ENCODE results near the gene ERBB3.

Gene ERBB3

GRCh38 chr12:56080556-56081138 lies 682 bp downstream of the ERBB3 start:
- no peak for DNase-seq

DNA sequence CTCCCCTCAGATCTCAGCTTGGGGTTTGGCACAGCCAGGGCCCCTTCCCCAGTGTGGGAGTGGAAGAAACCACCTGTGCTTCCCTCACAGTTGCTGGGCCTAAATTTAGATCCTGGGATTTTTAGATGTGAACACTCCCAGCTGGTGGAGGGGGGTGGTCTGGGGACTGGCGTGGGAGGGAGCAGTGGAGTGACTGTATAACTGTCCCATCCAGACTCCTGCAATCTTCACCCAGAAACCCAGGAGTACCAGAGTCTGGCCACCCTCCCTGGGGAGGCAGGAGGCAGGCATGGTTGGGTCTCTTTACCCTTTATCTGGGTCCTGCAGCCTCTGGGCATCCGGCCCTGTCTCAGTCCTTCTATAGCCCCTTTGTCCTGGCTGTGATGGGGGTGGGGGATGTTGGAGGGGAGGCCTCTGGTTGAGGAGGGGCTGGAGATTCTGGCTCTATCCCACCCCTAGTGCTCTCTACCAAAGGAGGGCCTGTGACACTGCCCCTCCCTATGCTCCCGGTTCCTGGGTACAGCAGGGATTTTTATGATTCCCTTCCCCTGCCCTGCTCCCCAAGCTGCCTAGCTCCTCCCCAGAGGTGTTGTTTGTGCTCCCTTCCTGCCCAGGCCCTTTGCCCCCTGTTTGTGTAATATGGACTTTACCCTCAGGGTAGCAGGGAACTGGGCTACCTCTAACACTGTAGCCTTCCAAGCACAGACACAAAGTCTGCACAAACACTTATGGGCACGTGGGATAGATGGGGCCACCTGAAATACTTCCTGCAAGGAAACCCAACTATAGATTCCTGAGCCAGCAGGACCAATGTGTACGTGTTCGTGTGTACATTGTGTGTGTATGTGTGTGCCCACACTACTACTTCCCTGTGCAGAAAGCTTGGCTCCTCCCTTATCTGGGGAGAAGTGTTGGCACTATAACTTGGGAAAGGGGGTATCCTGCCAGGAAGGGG lies 1.7 kb downstream of the ERBB3 start:
- no peak for DNase-seq

DNA sequence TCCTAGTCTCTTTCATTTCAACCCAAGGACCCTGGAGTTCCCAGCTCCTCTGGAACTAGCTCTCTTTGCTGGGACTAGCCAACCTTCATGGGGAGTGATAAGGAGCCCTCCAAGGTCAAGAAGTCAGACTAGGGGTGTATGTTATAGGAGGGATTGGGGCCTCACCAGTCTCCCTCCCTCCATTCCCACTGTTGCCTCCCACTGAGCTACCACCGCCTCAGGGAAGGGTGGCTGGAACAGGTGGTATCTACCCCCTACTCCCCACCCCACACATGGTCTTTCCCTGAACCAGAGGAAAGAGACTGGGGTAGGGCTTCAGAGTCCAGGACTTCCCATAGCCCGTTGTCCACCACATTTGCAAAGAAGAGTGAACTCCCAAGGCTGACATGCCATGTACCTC lies 2.4 kb downstream of the ERBB3 start:
- DNase-seq = no peak

DNA sequence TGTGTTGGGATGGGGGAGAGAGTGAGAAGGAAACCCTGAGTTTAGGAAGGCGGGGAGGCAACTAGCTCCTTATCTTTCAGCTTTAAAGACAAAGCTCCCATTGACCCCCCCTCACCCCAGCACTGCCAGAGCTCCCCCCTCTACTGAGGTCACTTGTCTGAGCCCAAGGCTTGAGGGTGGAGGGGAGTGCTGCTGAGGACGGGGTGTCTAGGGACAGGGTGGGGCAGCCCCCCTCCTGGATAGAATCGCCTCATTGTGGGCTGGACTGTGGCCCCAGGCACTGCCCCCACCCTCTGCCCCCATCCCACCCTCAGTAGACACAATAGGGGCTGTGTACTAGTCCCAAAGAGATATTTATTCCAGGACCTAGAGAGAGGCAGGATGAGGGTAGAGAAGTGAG lies 3.0 kb downstream of the ERBB3 start:
- DNase-seq = no peak

DNA sequence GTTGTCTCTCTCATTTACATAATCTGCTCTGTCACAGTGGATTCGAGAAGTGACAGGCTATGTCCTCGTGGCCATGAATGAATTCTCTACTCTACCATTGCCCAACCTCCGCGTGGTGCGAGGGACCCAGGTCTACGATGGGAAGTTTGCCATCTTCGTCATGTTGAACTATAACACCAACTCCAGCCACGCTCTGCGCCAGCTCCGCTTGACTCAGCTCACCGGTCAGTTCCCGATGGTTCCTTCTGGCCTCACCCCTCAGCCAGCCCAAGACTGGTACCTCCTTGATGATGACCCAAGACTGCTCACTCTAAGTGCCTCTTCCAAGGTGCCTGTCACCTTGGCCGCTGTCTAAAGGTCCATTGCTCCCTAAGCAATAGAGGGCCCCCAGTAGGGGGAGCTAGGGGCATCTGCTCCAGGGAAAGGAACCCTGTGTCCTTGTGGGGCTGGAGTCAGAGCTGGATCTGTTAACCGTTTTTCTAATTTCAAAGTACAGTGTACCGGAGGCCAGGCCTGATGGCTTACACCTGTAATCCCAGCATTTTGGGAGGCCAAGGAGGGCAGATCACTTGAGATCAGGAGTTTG lies 5.1 kb downstream of the ERBB3 start:
- DNase-seq = peak; percentile 46

DNA sequence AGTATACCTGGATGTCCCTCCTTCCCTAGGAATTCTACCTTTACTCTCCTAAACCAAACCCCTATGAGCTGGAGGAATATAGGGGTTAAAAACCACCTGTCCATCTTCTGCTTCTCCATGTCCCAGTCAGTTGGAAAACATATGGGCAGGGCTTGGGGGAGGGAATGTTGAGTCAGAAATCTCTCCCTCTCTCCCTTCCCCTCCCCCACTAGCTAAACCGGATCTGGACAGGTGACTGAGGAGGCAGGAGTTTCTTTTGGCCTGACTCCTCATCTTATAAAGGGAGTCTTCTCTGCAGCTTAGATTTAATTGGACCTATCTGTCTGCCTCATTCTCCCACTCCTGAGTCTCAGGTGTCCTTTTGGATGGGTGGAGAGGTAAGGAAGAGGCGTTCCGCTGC lies 6.1 kb downstream of the ERBB3 start:
- DNase-seq = no peak

DNA sequence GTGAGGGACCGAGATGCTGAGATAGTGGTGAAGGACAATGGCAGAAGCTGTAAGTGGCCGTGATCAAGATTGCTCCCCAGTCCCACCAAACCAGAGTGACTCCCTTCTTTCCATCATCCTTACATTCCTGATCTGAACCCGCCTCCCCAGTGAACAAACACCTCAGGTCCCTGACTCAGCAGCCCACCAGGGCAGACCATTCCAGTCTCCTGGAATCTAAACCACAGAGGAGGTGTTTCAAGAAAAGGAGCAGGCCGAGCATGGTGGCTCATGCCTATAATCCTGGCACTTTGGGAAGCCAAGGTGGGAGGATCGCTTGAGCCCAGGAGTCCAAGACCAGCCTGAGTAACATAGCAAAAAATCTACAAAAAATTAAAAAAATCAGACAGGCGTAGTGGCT lies 6.6 kb downstream of the ERBB3 start:
- DNase-seq = no peak

DNA sequence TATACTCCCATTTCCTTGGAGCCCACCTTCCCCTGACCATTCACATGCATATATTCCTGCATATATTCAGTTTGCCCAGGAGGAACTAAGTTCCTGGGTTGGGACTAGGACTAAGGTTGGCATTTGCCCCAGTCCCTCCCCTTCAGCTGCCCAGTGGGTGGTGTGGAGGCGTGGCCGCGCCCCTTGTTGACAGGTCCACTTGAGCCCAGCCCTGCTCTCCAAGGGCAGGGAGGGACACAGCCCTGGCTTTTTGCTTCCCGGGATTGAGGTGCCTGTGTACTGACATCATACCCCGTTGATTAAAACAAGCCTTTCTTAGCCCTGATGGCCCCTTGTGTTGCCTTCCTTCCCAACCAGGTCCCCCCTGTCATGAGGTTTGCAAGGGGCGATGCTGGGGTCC lies 7.3 kb downstream of the ERBB3 start:
- DNase-seq = no peak

DNA sequence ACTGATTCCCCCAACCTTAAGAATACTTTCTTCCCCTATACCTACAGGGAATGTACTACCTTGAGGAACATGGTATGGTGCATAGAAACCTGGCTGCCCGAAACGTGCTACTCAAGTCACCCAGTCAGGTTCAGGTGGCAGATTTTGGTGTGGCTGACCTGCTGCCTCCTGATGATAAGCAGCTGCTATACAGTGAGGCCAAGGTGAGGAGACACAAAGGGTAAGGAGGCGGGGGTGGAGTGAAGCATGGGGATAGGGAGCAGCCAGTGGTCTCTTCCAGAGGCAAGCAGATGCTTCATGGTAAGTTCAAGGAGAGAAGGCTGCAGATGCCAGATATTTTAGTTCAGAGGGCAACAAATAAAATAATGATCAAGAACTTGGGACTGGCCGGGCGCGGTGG lies 17.8 kb downstream of the ERBB3 start:
- no peak for DNase-seq

DNA sequence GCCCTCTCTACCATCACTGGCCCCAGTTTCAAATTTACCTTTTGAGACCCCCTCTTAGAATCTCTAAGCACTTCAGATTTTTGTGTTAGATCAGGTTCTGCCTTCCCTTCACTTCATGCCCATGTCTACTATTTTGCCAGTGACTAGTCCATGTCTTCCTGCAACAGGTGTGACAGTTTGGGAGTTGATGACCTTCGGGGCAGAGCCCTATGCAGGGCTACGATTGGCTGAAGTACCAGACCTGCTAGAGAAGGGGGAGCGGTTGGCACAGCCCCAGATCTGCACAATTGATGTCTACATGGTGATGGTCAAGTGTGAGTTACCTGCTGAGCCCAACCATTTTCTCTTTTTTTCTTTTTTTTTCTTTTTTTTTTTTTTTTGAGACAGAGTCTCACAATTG lies 18.6 kb downstream of the ERBB3 start:
- DNase-seq = no peak

GRCh38 chr12:56099787-56100186 lies 19.8 kb downstream of the ERBB3 start:
- DNase-seq = no peak

GRCh38 chr12:56101045-56101444 lies 21.1 kb downstream of the ERBB3 start:
- no peak for DNase-seq

GRCh38 chr12:56102683-56103065 lies 22.7 kb downstream of the ERBB3 start:
- DNase-seq = no peak

DNA sequence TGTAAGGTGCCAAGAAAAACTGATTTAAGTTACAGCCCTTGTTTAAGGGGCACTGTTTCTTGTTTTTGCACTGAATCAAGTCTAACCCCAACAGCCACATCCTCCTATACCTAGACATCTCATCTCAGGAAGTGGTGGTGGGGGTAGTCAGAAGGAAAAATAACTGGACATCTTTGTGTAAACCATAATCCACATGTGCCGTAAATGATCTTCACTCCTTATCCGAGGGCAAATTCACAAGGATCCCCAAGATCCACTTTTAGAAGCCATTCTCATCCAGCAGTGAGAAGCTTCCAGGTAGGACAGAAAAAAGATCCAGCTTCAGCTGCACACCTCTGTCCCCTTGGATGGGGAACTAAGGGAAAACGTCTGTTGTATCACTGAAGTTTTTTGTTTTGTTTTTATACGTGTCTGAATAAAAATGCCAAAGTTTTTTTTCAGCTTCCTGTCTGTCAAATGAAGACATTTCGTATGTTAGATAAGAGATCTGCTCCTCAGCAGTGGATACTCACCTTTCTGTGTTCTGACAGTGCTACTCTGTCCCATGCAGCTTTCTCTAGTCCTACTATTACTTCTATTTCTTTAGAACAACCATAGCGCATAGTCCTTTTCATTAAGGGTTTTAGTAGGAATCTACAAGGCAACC lies 23.2 kb downstream of the ERBB3 start:
- DNase-seq = no peak

DNA sequence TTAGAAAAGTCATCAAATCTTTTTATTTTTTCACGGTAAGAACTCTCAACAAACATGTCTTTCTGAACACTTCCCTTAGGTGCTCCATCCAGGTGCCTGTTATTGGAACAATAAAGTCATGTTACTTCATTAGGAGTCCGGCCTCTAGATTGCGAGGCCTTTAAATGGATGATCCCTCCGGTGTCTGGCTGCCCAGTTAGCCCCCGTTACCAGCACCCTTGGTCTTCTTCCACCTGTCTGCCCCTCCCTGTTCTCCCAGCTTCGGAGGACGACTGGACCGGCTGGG lies 23.8 kb downstream of the ERBB3 start:
- no peak for DNase-seq

DNA sequence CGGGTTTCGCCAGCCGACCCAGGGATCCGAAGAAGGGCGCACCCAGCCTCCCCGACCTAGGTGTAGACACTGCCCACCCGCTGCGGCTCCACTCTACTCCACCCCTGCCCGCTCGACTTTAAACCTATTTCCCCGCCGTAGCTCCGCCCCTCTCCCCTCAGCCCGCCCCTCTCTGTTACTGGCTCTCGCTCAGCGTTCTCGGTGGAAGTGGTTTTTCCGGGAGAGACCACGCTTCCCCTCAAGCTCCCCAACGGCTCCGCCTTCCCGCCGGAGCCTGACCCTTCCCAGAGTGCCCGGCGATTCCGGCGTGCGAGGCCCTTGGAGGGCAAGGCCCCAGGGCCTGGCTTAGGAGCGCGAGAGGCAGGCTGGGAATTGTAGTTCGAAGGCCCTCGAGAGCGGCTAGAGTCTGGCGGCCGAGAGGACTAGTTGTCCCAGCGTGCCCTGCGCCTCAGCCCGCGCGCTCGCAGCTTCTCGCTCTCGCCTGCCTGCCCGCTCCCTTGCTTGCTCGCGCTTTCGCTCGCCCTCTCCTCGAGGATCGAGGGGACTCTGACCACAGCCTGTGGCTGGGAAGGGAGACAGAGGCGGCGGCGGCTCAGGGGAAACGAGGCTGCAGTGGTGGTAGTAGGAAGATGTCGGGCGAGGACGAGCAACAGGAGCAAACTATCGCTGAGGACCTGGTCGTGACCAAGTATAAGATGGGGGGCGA lies 24.3 kb downstream of the ERBB3 start, which contains the start of gene PA2G4:
Gene PA2G4, plus strand, starts transcription at position 451 of the 706 bp plus-strand sequence. Its CDS starts 179 bp downstream, at position 630.
- peak; percentile 100 for DNase-seq

GRCh38 chr12:56104815-56105608 lies 25.0 kb downstream of the ERBB3 start:
- DNase-seq = no peak

- DNase-seq = no peak
Observed at GRCh38 chr12:56105609-56105902, 25.6 kb downstream of the ERBB3 start.

DNA sequence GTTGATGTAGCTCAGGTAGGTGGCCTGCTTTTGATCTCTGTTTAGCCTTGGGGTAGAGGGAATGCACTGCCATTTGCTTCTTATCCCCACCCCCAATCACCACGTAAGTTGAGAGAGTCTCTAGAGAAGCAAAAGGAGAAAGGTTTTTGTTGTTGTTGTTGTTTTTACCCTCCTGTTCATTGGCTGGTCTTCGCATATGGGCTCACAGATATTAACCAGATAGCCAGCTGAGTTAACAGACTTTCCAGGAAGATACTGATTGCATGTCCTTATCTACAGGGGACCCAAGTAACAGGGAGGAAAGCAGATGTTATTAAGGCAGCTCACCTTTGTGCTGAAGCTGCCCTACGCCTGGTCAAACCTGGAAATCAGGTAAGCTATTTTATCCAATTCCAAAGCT lies 27.3 kb downstream of the ERBB3 start:
- no peak for DNase-seq

- no peak for DNase-seq
Observed at GRCh38 chr12:56110571-56110970, 30.6 kb downstream of the ERBB3 start.

- DNase-seq = no peak
Observed at GRCh38 chr12:56114084-56114483, 34.1 kb downstream of the ERBB3 start.

DNA sequence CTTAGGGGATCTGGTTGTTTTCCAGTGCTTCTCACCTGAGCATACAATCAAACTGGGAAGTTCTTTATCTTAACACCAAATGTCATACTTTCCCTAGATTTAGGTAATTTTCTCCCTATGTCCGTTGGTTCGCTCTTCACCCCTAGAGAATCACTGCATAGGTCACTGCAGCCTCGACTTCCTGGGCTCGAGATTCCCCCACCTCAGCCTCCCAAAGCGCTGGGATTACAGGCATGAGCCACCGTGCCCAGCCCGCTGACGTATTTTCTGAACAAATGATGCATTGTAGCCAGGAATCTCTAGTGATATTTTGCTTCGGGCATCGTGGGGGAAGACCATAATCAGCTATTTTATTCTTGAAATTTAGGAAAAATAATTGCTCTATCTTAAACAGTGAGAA lies 35.4 kb downstream of the ERBB3 start:
- no peak for DNase-seq

Data from suppressor macrophage treated with lipopolysaccharide for 4 hours (primary cell).